ENCODE measurements around the gene PCDHA8.
"Not testable (repeated sequence)": the region's sequence is repeated elsewhere in the genome, so short reads cannot be mapped to it uniquely, and the experiment has no call there.

Gene PCDHA8

GRCh38 chr5:140840978-140841962 is at the start of gene PCDHA8:
Gene PCDHA8 (plus strand): TSS chr5:140841187. CDS start chr5:140841322, 135 bp downstream.
- DNase-seq = no peak

- DNase-seq = no peak
Observed at GRCh38 chr5:140794595-140795258, 46.3 kb upstream of the PCDHA8 start, which contains the start of gene PCDHA2. Gene PCDHA2 (plus strand): TSS chr5:140794852.

GRCh38 chr5:140795259-140795641 is 45.7 kb upstream of the PCDHA8 start:
- DNase-seq = no peak

- not testable (repeated sequence) for DNase-seq
Observed at GRCh38 chr5:140796072-140796717, 44.8 kb upstream of the PCDHA8 start.

GRCh38 chr5:140796718-140797095 is 44.3 kb upstream of the PCDHA8 start:
- DNase-seq = no peak

- DNase-seq = no peak
Observed at GRCh38 chr5:140800816-140801493, 40.0 kb upstream of the PCDHA8 start, which contains the start of gene PCDHA3. Gene PCDHA3 (plus strand): TSS chr5:140801057.

- DNase-seq = no peak
Observed at GRCh38 chr5:140801494-140801841, 39.5 kb upstream of the PCDHA8 start.

- DNase-seq = not testable (repeated sequence)
Observed at GRCh38 chr5:140802381-140802780, 38.6 kb upstream of the PCDHA8 start.

GRCh38 chr5:140802781-140803271 is 38.2 kb upstream of the PCDHA8 start:
- DNase-seq = no peak

- no peak for DNase-seq
Observed at GRCh38 chr5:140806834-140807775, 33.9 kb upstream of the PCDHA8 start, which contains the start of gene PCDHA4. Gene PCDHA4 (plus strand): TSS chr5:140807068.

- DNase-seq = not testable (repeated sequence)
Observed at GRCh38 chr5:140808241-140808888, 32.6 kb upstream of the PCDHA8 start.

GRCh38 chr5:140808889-140809291 is 32.1 kb upstream of the PCDHA8 start:
- no peak for DNase-seq

- no peak for DNase-seq
Observed at GRCh38 chr5:140821375-140822280, 19.4 kb upstream of the PCDHA8 start, which contains the start of gene PCDHA5. Gene PCDHA5 (plus strand): TSS chr5:140821613.

GRCh38 chr5:140822281-140822629 is 18.7 kb upstream of the PCDHA8 start:
- DNase-seq = no peak

- not testable (repeated sequence) for DNase-seq
Observed at GRCh38 chr5:140822969-140823368, 18.0 kb upstream of the PCDHA8 start.

GRCh38 chr5:140823475-140823874 is 17.5 kb upstream of the PCDHA8 start:
- no peak for DNase-seq

- DNase-seq = no peak
Observed at GRCh38 chr5:140827704-140828361, 13.2 kb upstream of the PCDHA8 start, which contains the start of gene PCDHA6. Gene PCDHA6 (plus strand): TSS chr5:140827960. CDS start chr5:140828092, 132 bp downstream.

- no peak for DNase-seq
Observed at GRCh38 chr5:140828362-140828737, 12.6 kb upstream of the PCDHA8 start.
